Vagina (tissue), 2 donors: ENCODE measurements around the gene SUSD6. TPM values are rescaled to one million over a fixed set of nuclear protein-coding genes. Genes with fewer than 3 reads are reported as not detected.
A peak's percentile ranks its signal among the peaks of the same experiment; 100 is the strongest.

Experiments
- DNase-seq, 2 donors: peaks; one replicate each; pipeline ENCODE4 v3.0.0-alpha.2; 2017; ENCODE audit errors: extremely low spot score in 2 of 2
- H3K27ac ChIP-seq: fragments of 200-600 bp; sonication (generic); one replicate; pipeline ENCODE4 v1.5.1; 2019
- H3K27me3 ChIP-seq: fragments of 200-600 bp; sonication (generic); one replicate; pipeline ENCODE4 v1.5.1; 2019
- H3K36me3 ChIP-seq, 2 donors: fragments of 200-600 bp; sonication (generic); one replicate each; pipeline ENCODE4 v1.5.1; 2017 to 2019
- H3K4me1 ChIP-seq: fragments of 200-600 bp; sonication (generic); one replicate; pipeline ENCODE4 v1.5.1; 2019
- H3K4me3 ChIP-seq, 2 donors: fragments of 200-600 bp; sonication (generic); 1 replicate in 1 of 2; 2 replicates in 1 of 2; pipeline ENCODE4 v1.5.1; 2016 to 2019
- H3K9me3 ChIP-seq: fragments of 200-600 bp; sonication (generic); one replicate; pipeline ENCODE4 v1.5.1; 2019
- CTCF ChIP-seq, 3 experiments: fragments of 450-650 bp in 2 of 3; fragments of 200-600 bp in 1 of 3; sonication (generic) in 1 of 3; IDR thresholded peaks; one replicate each; pipeline ENCODE4 v1.5.1; 2017 to 2019; ENCODE audit warnings: antibody characterized with exemption in 3 of 3, mild to moderate bottlenecking in 2 of 3, moderate library complexity in 2 of 3
- POLR2A ChIP-seq, 2 donors: fragments of 450-650 bp; IDR thresholded peaks; one replicate each; pipeline ENCODE4 v1.6.1; 2017; ENCODE audit warnings: antibody characterized with exemption in 2 of 2, mild to moderate bottlenecking in 2 of 2, moderate library complexity in 2 of 2
- POLR2AphosphoS5 ChIP-seq, 2 donors: sonication (generic); formaldehyde crosslinking; IDR thresholded peaks; one replicate each; pipeline ENCODE4 v1.9.0; 2017; ENCODE audit warnings: antibody characterized with exemption in 2 of 2, mild to moderate bottlenecking in 2 of 2, low read depth in 1 of 2; ENCODE audit not compliant: insufficient read depth in 1 of 2
- intact Hi-C: fragments of 100-400 bp; cut with DNase I; formaldehyde crosslinking; loops from one replicate; pipeline ENCODE4 v1.15.1; 2023
- total RNA-seq: library from RNA; depleted of rRNA; stranded (reverse); fragments of >200 nt; gene quantifications from one replicate; pipeline ENCODE4 v1.2.3, GENCODE V29; 2016

Gene SUSD6
- total RNA-seq, 1 donor from 2014 or later = 36.6 TPM

- intact Hi-C loops = no loop called here
- Histone ChIP-seq H3K36me3 (no peaks in the 10 kb centered on the region), H3K4me3 (no peak overlapping the region), H3K27ac (peak overlapping the region; percentile 49), H3K9me3 (no peaks in the 10 kb centered on the region), H3K27me3 (no peaks in the 10 kb centered on the region), H3K4me1 (peaks cover 54% of the 10 kb centered on the region)
- TF ChIP-seq CTCF (IDR thresholded peaks at IDR 0.05) = no peak
- TF ChIP-seq POLR2AphosphoS5 (IDR thresholded peaks at IDR 0.05; ENCODE audit: insufficient read depth in 1 of 2, low read depth in 1 of 2) = no peak
- no peak for TF ChIP-seq POLR2A (IDR thresholded peaks at IDR 0.05)
- DNase-seq = no peak
Measured at GRCh38 chr14:69693145-69693544, 81.7 kb downstream of the SUSD6 start.

GRCh38 chr14:69693801-69694729 is 82.7 kb downstream of the SUSD6 start:
- intact Hi-C loops = no loop called here
- TF ChIP-seq POLR2AphosphoS5 (IDR thresholded peaks at IDR 0.05; ENCODE audit: insufficient read depth in 1 of 2, low read depth in 1 of 2) (no peak), POLR2A (IDR thresholded peaks at IDR 0.05) (no peak), CTCF (IDR thresholded peaks at IDR 0.05) (no peak)
- no peaks in the 10 kb centered on the region for H3K27me3 ChIP-seq
- H3K4me3 ChIP-seq = no peak overlapping the region
- DNase-seq = no peak
- peaks cover 54% of the 10 kb centered on the region for H3K4me1 ChIP-seq
- H3K36me3 ChIP-seq = no peaks in the 10 kb centered on the region
- peak overlapping the region; percentile 73 for H3K27ac ChIP-seq
- no peaks in the 10 kb centered on the region for H3K9me3 ChIP-seq

DNA sequence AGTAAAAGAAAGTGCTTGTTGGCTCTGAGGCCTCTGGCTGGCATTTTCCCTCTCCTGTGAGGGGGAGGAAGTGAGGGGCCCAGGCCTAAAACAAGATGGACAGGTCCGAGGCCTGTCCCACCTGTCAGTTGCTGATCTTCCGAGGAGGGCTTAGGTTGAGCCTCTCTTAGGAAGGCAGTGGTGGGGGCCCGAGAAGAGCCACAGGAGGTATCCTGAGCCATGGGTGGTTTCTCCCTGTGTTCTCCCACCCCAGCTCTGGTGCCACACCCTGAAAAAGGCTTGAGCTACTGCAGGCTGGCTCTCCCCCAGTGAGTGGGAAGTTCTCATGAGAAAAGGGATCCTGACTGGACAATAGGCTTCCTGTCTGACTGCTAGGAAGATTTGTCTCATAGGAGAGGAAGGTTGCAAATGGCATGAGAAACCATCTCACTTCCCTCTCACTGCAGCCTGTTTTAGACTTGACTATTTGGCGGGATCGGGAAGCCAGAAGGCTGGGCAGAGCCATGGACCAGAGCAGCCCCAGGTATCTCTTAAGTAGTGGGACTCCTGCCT is 83.4 kb downstream of the SUSD6 start:
- no peaks in the 10 kb centered on the region for H3K27me3 ChIP-seq
- no peaks in the 10 kb centered on the region for H3K9me3 ChIP-seq
- peak overlapping the region; percentile 73 for H3K27ac ChIP-seq
- peaks cover 54% of the 10 kb centered on the region for H3K4me1 ChIP-seq
- no peaks in the 10 kb centered on the region for H3K36me3 ChIP-seq
- no peak overlapping the region for H3K4me3 ChIP-seq
- no peak for DNase-seq
- intact Hi-C loops = no loop called here
- no peak for TF ChIP-seq POLR2A (IDR thresholded peaks at IDR 0.05)
- no peak for TF ChIP-seq CTCF (IDR thresholded peaks at IDR 0.05)
- TF ChIP-seq POLR2AphosphoS5 (IDR thresholded peaks at IDR 0.05; ENCODE audit: insufficient read depth in 1 of 2, low read depth in 1 of 2) = no peak

- intact Hi-C loops = no loop called here
Measured at GRCh38 chr14:69695322-69696203, 84.2 kb downstream of the SUSD6 start.

More at GRCh38 chr14:69695322-69696203, 84.2 kb downstream of the SUSD6 start:
- Histone ChIP-seq H3K36me3 (no peaks in the 10 kb centered on the region), H3K4me1 (peaks cover 54% of the 10 kb centered on the region), H3K27ac (peak overlapping the region; percentile 73), H3K4me3 (no peak overlapping the region), H3K9me3 (no peaks in the 10 kb centered on the region), H3K27me3 (no peaks in the 10 kb centered on the region)
- no peak for DNase-seq
- TF ChIP-seq CTCF (IDR thresholded peaks at IDR 0.05) = no peak
- no peak for TF ChIP-seq POLR2A (IDR thresholded peaks at IDR 0.05)
- no peak for TF ChIP-seq POLR2AphosphoS5 (IDR thresholded peaks at IDR 0.05; ENCODE audit: insufficient read depth in 1 of 2, low read depth in 1 of 2)
